ENCODE measurements around the gene COL6A2.

DNA sequence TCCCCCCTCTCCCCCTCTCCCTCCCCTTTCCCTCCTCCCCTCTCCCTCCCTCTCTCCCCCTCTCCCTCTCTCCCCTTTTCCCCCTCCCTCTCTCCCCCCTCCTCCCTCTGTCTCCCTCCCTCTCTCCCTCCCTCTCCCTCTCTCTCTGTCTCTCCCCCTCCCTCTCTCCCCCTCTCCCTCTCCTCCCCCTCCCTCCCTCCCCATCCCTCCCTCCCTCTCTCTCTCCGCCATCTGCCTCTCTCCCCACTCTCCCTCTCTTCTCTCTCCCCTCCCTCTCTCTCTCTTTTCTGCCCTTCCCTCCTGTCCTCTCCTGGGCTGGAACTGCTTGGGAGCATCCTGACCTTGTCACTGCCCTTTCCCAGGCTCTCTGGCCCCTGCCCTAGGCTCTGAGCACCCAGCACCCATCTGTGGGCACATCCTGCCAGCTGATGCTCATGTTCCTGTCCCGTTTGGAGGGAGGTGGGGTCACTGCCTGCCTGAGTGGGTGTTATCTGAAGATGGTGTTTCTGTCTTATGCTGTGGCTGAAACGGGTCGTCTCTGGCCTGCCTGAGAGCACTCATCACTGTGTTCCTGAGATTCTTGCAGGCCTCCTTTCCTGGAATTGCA is 46.7 kb downstream of the COL6A2 start:
- no peak for TF ChIP-seq EZH2phosphoT487 (IDR thresholded peaks at IDR 0.05; ENCODE audit: insufficient read depth, low read depth)
- no peak for TF ChIP-seq EZH2 (IDR thresholded peaks at IDR 0.05; ENCODE audit: insufficient read depth, poor library complexity, severe bottlenecking)

Data from GM23248 (cell line).